GM21786 (cell line): ENCODE measurements around the gene SLX4IP.

Experiments used
- ATAC-seq: cut with Tn5 transposase; IDR thresholded peaks from one replicate; pipeline ENCODE4 v1.9.1; 2021; ENCODE audit not compliant: unreplicated experiment

Gene SLX4IP

DNA sequence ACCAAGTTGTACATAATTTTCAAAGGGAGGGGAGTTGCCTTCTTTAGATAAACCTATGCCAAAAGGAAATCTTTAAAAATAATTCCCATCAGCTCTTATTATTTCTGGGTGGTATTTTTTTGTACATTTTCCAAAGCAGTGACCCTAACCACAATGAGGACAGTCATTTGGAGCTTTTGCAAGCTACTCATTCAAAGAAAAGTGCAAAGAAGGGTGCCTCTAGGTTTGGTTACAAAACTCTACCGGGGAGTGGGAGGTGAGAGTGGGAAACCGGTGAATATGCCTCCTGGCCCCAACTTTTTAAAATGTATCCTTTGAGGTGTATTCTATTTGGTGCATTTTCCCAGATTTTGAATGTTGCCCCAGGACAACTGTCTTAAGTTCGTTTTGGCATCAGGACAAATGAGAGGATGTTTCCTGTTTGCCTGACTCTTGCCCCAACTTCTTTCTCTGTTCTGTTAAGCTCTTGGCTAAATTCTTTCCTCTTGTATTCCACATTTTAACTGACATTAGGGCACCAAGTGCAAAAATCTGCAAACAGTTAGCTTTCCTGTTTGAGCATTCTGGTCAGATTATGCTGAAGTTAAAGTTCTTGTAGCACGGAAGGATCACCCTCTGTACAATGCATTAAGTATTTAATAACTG lies 78.9 kb downstream of the SLX4IP start:
- ATAC-seq, result no peak

DNA sequence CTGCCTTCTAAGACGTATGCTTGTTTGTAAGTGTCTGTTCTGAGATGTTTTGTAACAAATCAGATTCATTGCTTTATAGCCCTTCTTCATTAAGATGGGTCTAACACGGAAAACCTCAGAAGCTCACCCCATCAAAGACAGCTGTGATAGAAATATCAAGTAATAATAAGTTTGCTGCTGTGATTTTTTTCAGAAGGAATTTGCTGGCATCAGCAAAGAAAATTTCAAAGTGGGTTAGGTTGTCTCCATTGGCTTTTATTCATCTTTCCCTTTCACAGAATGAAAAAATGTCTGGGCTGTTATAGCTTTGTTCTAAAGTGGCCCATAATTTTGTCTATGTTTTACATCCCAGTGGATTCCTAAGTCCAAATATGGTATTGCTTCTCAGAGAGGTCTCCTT lies 81.4 kb downstream of the SLX4IP start:
- ATAC-seq, result no peak

DNA sequence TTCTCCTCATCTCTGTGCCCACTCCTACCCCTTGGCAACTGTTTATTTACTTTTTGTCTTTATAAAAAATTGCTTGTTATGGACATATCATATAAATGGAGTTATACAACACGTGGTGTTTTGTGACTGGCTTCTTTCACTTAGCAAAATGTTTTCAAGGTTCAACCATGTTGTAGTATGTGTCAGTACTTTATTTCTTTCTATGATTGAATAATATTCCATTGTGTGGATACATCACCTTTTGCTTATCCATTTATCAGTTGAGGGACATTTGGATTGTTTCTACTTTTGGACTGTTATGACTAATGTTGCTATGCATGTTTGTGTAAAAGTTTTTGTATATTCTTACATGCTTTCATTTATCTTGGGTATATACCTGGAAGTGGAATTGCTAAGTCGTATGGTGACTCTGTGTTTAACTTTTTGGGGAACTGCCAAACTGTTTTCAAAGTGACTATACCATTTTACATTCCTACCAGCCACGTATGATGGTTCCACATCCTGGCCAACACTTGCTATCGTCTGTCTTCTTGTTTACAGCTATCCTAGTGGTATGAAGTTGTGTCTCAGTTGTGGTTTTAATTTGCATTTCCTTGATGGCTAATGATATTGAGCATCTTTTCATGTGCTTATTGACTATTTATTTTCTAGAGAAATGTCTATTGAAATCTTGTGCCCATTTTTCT lies 84.4 kb downstream of the SLX4IP start:
- ATAC-seq, result no peak

- no peak for ATAC-seq
Measured at GRCh38 chr20:10520528-10520927, 85.4 kb downstream of the SLX4IP start.

DNA sequence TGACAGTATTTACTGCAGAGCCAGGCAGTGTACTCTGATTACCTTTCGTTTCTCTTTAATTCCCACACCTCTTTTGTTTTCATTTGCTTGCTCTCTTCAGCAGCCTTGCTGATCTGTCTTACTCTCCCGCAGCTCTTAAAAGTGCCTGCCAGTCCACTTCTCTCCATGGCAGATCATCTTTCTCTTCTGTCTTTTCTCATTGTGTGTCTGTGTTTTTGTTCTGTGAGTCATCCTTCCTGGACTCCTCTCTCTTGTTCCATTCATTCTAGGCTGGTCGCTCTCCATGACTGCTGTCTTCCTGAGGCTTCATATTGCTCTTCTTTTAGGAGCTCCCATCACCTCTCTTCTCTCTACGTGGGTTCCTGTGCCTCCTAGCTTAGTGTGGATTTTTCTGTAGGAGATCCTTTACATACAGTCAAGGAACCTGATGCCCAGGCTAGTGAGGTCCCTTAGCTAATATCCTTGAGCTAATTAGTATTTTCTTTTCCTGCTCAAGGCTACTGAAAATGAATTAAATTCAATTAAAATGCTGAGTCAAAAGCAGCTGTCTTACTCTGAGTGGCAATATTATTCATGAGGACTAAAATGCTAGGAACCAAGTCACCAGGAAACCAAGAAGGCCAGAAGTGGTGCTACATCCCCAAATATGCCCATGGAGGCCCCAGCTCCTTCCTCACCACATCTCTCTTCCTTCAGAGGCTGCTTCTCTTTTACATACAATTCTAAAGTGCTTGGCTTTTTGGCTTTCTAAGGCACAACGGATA lies 86.1 kb downstream of the SLX4IP start:
- no peak for ATAC-seq

DNA sequence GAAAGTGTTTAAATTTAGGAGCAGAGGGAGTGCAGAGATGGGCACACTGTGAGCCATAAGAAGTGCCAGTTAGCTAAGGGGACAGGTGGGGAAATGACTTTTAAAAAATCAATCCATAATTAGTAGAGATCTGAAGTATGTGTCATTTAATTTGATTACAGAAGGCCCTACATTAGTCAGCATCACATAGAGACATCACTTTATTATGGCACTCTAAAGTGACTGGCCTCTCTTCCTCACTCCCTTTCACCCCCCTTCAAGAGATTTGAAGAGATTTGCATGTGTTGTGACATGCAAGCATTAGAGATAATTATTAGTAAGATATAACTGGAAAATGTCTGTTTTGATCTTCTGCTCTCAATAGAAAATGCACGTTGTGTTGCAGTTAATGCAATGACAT lies 86.7 kb downstream of the SLX4IP start:
- ATAC-seq, result no peak

DNA sequence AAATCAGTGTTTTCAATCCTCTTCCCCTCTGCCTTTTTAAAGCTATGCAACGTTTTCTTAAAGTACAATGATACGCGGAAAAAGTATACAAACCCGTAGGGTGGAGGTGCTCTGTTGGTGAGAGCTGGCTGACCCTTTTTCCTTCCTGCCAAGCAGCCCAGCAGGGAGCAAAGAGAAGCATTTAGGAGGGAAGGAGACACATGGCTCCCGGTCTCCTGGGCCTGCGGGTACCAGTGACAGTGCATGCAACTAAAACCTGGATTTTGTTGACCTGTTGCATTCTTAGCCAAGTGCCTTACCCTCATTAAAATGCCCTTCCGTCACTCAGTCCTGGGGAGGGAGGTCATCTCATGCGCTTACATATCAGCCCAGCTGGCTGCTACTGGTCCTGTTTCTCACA lies 87.2 kb downstream of the SLX4IP start:
- no peak for ATAC-seq

GRCh38 chr20:10523443-10523842 lies 88.3 kb downstream of the SLX4IP start:
- ATAC-seq, result no peak

DNA sequence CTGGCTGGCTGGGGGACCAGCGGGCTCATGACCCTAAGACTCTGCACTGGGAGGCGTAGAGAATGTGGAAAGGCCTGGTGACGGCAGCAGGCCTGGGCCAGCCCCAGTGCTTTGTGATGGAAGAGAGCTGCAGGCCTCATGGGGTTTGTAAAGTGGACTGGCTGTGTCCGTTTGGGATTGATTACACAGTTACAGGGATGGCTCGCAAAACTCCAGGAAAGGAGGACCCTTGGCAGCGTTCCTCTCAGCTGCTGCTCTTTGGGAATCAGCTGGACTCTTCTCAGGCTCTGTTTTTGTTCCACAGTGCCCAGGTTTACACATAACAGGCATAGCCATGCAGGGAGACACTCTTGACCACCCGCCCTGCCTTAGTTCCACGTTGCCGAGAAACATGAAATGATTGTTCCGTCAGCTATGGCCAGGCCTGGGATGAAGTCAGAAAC lies 89.0 kb downstream of the SLX4IP start:
- ATAC-seq, result no peak

DNA sequence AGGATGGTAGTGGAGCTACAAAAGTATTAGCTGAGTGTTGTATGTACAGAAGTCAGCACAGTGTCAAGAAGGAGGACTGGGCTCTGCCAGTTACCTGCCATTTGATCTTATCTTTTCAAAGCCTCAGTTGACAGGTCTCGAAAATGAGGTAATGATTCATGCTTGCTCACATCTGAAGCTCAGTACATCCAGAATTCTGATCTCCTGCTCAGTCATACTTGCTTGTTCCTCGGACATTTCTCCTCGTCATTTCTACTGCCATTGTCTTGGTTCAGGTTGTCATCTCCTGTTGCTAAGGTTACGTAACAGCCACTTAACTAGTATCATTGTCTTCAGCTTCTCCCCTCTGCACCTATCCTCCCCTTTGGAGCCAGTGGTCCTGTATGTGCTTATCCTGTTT lies 89.5 kb downstream of the SLX4IP start:
- ATAC-seq, result no peak

- ATAC-seq, result no peak
Measured at GRCh38 chr20:10527781-10528180, 92.7 kb downstream of the SLX4IP start.

GRCh38 chr20:10530883-10531282 lies 95.8 kb downstream of the SLX4IP start:
- ATAC-seq, result no peak

DNA sequence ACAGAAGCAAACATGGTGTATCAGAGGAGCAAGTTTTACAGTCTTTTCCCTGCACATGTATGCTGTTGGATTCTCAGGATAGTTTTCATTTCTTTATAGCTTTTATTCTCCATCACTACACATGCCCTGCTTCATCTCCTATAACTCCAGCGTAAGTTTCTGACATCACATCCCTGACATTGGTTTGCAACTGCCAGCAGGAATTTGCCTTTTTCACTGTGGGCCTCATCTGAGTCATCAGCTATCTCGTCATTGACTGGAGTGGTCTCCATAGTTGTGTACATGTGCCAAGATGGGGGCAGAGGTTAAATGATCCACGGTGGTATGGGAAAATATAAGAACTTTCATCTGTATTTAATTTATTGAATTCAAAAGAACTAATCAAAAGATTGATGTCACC lies 96.7 kb downstream of the SLX4IP start:
- ATAC-seq, result no peak

DNA sequence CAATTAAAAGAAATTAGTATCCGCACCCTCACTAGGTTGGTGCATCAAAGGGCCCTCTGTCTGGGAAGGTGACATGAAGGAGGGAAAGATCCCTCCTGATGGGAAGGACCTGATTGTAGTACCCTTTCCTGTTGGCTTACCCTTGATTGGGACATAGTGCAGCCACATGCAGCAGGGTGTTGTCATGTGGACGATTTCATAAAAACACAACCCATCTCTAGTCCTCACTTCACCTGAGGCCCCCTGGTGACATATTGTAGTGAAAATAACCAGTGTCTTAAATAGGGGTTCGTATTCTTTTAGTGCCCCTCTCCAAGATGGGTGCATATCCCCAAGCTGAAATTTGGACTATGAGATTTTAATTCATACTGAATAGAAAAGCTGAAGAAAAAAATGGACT lies 97.3 kb downstream of the SLX4IP start:
- ATAC-seq, result no peak

- ATAC-seq, result no peak
Measured at GRCh38 chr20:10536531-10536930, 101.4 kb downstream of the SLX4IP start.

DNA sequence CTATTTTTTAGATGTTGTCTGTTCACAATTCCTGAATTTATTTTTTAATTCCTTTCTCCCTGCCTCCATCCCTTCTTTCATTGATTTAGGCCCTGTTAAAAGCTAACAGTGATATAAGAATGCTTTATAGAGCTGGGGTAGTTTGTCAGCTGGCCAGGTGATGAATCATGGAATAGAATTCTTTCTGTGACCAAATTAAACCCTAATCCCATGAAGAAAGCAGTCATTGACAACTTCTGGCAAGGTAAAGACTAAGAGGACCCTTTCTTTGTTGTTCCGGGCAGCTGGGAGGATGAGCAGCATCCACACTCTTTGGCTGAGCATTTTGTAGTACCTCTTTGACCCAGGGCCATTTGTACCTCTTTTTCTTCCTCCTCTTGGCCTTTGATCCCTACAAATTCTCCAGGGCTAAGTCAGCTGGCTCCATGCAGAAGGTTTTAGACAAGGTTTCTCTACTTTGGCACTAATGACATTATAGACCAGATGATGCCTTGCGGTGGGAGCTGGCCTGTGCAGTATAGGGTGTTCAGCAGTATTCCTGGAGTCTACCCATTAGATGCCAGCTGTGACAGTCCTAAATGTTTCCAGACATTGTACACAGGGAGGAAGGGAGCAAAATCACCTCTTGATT lies 102.9 kb downstream of the SLX4IP start:
- ATAC-seq, result no peak

- no peak for ATAC-seq
Measured at GRCh38 chr20:10538768-10539167, 103.7 kb downstream of the SLX4IP start.

- ATAC-seq, result no peak
Measured at GRCh38 chr20:10539818-10540553, 104.9 kb downstream of the SLX4IP start.

DNA sequence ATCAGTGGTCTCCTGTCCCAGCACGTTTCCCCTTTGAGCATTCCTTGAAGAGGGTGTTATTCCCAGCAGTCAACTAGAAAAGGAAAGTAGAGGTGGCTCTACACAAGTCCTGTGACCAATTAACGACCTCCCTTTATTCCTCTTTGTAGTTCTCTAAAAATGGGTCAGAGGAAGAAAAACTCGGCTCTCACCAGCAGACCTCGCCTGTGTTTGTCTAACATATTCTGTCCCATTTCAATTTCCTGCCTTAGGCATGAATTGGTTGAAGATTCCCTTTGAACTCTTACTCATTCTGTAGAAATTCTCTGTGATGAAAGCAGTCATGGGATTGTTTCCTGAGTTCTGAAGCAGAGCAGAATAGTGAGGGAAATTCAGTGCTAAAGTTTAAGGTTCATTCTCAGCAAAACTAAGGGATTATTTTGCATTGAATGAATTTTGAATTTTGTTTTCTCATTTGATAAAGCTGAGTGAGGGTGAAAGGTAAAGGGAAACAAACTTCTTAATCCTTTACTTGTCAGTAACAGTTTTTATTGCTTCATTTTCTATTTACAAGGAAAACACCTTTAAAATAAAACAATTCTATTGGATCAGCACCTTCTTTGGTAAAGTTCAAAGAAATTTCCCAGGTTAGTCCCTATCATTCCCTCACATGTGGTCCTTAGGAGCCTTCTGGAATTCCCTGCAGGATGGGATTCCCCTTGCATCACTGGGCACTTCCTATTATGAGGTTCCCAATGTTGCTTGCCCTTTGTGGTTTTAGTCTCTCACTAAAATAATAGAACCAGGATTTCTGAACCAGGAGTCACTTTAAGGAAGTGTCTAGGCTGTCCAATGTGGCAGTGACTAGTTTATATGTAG lies 105.8 kb downstream of the SLX4IP start:
- no peak for ATAC-seq
